Calu3 (cell line): ENCODE data around the gene MUC3A. TPM values are rescaled to one million over a fixed set of nuclear protein-coding genes. Genes with fewer than 3 reads are reported as not detected.

Experiments used
- BruUV-seq: library from RNA; stranded (reverse); fragments of 400-500 nt; replicated peaks from 2 replicates; lab custom pipeline; 2021; lab: Mats Ljungman, UMichigan
- CTCF ChIA-PET: fragments of 300-600 bp; sonication (Branson Sonifier 250); formaldehyde crosslinking; loops from one replicate; lab custom pipeline; 2022; ENCODE audit warnings: antibody characterized with exemption; lab: Charles Lee
- DNase-seq: peaks from one replicate; pipeline ENCODE4 v3.0.0; 2022
- H3K27ac Mint-ChIP-seq: one replicate; pipeline ENCODE4 v1.8.0; 2022; ENCODE audit warnings: mixed read lengths; ENCODE audit not compliant: unreplicated experiment
- H3K27me3 Mint-ChIP-seq: one replicate; pipeline ENCODE4 v1.8.0; 2022; ENCODE audit warnings: mixed read lengths; ENCODE audit not compliant: unreplicated experiment
- H3K36me3 Mint-ChIP-seq: one replicate; pipeline ENCODE4 v1.8.0; 2022; ENCODE audit warnings: mild to moderate bottlenecking, moderate library complexity, mixed read lengths; ENCODE audit not compliant: insufficient read depth, unreplicated experiment
- H3K4me1 Mint-ChIP-seq: one replicate; pipeline ENCODE4 v1.8.0; 2022; ENCODE audit warnings: mild to moderate bottlenecking, low read depth, mixed read lengths; ENCODE audit not compliant: unreplicated experiment
- H3K4me3 Mint-ChIP-seq: one replicate; pipeline ENCODE4 v1.8.0; 2022; ENCODE audit warnings: mild to moderate bottlenecking, low read depth, moderate library complexity, mixed read lengths; ENCODE audit not compliant: unreplicated experiment
- H3K9me3 Mint-ChIP-seq: one replicate; pipeline ENCODE4 v1.8.0; 2022; ENCODE audit warnings: low read depth, mixed read lengths; ENCODE audit not compliant: unreplicated experiment
- intact Hi-C: fragments of 100-400 bp; cut with micrococcal nuclease; formaldehyde crosslinking; loops from one replicate; pipeline ENCODE4 v1.10.0; 2022; ENCODE audit not compliant: unreplicated experiment
- total RNA-seq: library from RNA; stranded (reverse); gene quantifications from 2 replicates; pipeline ENCODE4 v1.2.3, GENCODE V29; 2022
- TF ChIP-seq, protein P1 (sequence below): fragments of 200-600 bp; IDR thresholded peaks from one replicate; pipeline ENCODE4 v1.8.0; 2022; ENCODE audit warnings: antibody characterized with exemption; ENCODE audit not compliant: unreplicated experiment

Gene MUC3A
- total RNA-seq, 1 experiment from 2014 or later = 6.3 TPM

DNA sequence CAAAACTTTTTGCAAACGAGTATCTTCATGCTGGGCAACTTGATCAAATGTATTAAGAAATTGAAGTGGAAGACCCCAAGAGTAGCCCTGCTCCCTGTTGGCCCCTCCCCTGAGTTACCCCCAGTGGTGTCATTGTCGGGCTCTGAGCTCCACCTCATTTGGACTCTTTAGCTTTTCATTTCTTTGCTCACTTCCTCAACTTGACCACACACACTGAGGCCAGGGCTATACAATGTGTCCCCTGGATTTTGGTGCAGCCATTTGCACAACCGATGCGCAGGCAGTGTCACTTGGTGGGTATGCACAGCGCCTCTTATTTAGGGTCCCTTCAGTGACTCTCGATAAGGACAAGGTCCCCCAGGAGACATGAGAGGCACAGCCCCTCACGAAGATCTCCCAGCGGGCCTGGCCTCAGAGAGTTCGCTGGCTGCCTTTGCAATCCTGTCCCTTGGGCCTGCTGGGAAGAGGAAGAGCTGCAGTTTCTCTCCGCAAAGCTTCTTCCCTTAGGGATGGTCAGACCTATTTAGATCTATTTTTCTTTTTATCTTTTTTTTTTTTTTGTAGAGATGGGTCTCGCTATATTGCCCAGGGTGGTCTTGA lies 2.5 kb upstream of the MUC3A start:
- BruUV-seq = no TSS peak
- Mint-ChIP-seq H3K4me1 (peaks cover 11% of the 10 kb centered on the region), H3K27me3 (peaks cover 16% of the 10 kb centered on the region), H3K36me3 (no peaks in the 10 kb centered on the region), H3K9me3 (no peaks in the 10 kb centered on the region), H3K27ac (no peak overlapping the region), H3K4me3 (no peak overlapping the region)
- TF ChIP-seq, protein P1, sequence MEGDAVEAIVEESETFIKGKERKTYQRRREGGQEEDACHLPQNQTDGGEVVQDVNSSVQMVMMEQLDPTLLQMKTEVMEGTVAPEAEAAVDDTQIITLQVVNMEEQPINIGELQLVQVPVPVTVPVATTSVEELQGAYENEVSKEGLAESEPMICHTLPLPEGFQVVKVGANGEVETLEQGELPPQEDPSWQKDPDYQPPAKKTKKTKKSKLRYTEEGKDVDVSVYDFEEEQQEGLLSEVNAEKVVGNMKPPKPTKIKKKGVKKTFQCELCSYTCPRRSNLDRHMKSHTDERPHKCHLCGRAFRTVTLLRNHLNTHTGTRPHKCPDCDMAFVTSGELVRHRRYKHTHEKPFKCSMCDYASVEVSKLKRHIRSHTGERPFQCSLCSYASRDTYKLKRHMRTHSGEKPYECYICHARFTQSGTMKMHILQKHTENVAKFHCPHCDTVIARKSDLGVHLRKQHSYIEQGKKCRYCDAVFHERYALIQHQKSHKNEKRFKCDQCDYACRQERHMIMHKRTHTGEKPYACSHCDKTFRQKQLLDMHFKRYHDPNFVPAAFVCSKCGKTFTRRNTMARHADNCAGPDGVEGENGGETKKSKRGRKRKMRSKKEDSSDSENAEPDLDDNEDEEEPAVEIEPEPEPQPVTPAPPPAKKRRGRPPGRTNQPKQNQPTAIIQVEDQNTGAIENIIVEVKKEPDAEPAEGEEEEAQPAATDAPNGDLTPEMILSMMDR = no peak
- no peak for DNase-seq
- intact Hi-C loops = no loop called here
- CTCF ChIA-PET = no interaction called here

DNA sequence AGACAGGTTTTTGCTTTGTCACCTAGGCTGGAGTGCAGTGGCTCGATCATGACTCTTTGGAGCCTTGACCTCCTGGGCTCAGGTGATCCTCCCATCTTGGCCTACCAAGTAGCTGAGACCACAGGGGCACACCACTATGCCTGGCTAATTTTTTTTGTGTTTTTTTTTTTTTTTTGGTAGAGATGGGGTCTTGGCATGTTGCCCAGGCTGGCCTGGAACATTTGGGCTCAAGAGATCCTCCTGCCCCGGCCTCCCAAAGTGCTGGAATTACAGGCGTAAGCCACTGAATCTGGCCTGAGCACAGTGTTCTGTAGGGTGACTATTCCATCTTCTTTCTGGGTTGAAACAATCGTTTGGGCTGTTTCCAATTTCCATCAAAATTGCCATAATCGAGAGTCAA lies 1.5 kb upstream of the MUC3A start:
- no peak overlapping the region for H3K27ac Mint-ChIP-seq
- no peak for DNase-seq
- H3K27me3 Mint-ChIP-seq = peaks cover 16% of the 10 kb centered on the region
- TF ChIP-seq, protein P1 = no peak
- no TSS peak for BruUV-seq
- intact Hi-C loops = no loop called here
- H3K4me3 Mint-ChIP-seq = no peak overlapping the region
- no peaks in the 10 kb centered on the region for H3K36me3 Mint-ChIP-seq
- H3K4me1 Mint-ChIP-seq = peaks cover 2% of the 10 kb centered on the region
- CTCF ChIA-PET = no interaction called here
- no peaks in the 10 kb centered on the region for H3K9me3 Mint-ChIP-seq

DNA sequence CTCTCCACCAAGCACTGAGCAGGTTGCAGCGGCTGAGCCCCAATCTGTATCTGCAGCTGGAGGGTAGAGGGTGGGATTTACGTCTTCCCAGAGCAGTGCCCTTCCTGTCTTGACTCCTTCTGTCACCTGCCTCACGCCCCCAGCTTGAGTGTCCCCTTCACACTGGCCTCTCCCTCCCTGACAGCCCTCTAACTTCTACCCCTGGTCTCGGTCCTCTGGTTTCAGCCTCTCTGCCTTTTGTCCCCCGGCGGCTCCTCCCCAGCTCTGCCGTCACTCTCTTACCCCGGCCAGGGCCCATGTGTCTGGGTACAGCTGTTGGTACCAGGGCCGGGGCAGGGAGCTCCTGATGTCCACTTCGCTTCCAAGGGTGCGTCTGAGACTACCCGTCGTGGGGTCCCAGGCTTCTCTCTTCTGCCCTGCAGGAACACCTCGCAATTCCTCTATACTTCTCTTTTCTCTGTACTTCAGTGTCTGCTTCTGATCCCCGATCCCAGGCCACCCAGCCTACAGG lies 654 bp downstream of the MUC3A start:
- Mint-ChIP-seq H3K4me1 (no peaks in the 10 kb centered on the region), H3K4me3 (no peak overlapping the region), H3K9me3 (no peaks in the 10 kb centered on the region), H3K36me3 (no peaks in the 10 kb centered on the region), H3K27ac (no peak overlapping the region), H3K27me3 (peaks cover 16% of the 10 kb centered on the region)
- CTCF ChIA-PET = interaction anchor here (0.6 kb wide), 1 partner anchor 196 kb away, joined by 7 read pairs; no protein-coding TSS in a partner anchor
- no peak for DNase-seq
- BruUV-seq = no TSS peak
- intact Hi-C loops = no loop called here
- TF ChIP-seq, protein P1 = no peak

DNA sequence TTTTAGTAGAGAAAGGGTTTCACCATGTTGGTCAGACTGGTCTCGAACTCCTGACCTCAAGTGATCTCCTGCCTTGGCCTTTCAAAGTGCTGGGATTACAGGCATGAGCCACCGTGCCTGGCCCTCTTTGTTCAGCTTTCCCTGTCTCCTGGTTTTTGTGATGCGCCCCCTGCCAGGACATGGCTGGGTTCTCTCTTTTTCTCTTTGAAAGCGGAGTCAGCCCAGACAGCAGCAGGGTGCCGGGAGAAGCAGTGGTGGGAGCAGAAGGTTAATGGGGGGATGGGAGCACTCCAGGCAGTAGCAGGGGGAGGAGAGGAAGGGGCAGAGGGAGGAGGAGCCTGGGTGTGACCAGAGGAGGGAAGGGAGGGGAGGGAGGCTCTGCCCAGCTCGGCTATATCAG lies 1.8 kb downstream of the MUC3A start:
- intact Hi-C loops = no loop called here
- H3K9me3 Mint-ChIP-seq = no peaks in the 10 kb centered on the region
- no TSS peak for BruUV-seq
- no peak overlapping the region for H3K4me3 Mint-ChIP-seq
- no peaks in the 10 kb centered on the region for H3K36me3 Mint-ChIP-seq
- no peaks in the 10 kb centered on the region for H3K4me1 Mint-ChIP-seq
- CTCF ChIA-PET = interaction anchor here (0.7 kb wide), 1 partner anchor 21 kb away, joined by 8 read pairs; no protein-coding TSS in a partner anchor
- DNase-seq = no peak
- TF ChIP-seq, protein P1 = no peak
- peaks cover 16% of the 10 kb centered on the region for H3K27me3 Mint-ChIP-seq
- no peak overlapping the region for H3K27ac Mint-ChIP-seq
